ENCODE measurements around the gene TCEAL3. TPM values are rescaled to one million over a fixed set of nuclear protein-coding genes. Genes with fewer than 3 reads are reported as not detected.

TCEAL3 gene, protein sequence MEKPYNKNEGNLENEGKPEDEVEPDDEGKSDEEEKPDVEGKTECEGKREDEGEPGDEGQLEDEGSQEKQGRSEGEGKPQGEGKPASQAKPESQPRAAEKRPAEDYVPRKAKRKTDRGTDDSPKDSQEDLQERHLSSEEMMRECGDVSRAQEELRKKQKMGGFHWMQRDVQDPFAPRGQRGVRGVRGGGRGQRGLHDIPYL
- total RNA-seq (1 to 10 TPM; 5.7 to 7.7 TPM), polyA plus RNA-seq (1 to 10 TPM; 3.8 to 6.7 TPM)

DNA sequence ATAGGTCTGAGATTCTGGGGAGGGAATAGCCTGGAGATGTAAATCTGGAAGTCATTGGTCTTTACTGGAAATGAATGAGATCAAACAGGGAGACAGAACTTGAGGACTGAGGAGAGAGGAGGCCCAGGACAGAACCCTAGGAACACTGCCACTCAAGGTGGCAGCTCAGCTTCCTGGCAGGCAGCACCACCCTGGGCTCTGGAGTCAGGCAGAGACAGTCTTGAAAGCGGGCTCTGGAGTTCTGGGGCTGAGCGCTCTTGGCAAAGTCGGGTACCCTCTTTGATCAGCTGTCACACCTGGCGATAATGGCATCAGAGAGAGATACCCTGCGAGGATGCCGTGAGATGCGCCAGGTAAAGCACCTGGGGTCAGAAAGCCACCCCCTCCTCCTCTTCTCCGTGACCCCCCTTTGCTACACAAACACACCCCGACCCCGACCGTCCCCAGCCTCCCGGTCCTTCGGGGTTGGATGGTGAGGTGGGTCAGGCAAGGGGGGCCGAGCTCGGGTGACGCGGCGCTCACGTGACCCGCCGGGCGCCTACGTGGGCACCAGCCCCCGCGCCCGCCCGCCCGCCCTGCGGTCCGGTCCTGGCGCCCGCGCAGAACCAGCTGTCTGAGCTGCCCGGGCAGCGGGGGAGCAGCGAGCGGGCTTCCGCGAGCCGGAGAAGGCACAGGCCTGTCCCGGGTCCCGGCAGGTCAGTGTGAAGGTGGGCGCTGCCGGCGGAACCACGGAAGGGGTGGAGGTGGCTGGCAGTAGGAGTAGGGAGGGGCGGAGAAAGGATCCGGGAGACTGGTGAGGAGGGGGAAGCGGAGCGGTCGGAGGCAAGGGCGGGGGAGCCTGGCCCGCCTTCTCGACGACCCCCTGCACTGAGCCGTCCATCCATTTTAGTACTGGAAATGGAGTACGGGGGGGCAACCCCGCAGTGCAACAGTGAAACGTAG lies at the start of gene TCEAL3:
TCEAL3 (plus strand) TSS at position 600 of the 942 bp plus-strand sequence. CDS start 1,102 bp downstream, outside the sequence.
- no peaks in the 10 kb centered on the region for H3K36me3 ChIP-seq (ENCODE audit: insufficient read depth, low read length)
- CTCF ChIA-PET (ENCODE audit: partially characterized antibody) = no interaction called here
- H3K27me3 Mint-ChIP-seq = no peaks in the 10 kb centered on the region
- peak; percentile 37 to 53 (median 43) for DNase-seq
- peaks cover 3% of the 10 kb centered on the region for H3K4me1 ChIP-seq (ENCODE audit: insufficient read depth, low read length)
- peak within 1 kb of the TSS in 1 of 2 donors; percentile 45 for H3K4me3 ChIP-seq (ENCODE audit: low read length in 2 of 2)
- H3K9me3 ChIP-seq (ENCODE audit: control insufficient read depth in 1 of 2, low read length in 2 of 2) = no peaks in the 10 kb centered on the region
- intact Hi-C loops (cut with micrococcal nuclease) = loop anchor here (2.0 kb wide), 1 partner anchor 21 kb away; the partner anchor contains the start of gene TCEAL1
- H3K27ac ChIP-seq (ENCODE audit: low read depth, low read length) = peak within 1 kb of the TSS; percentile 60
- H3K27me3 ChIP-seq (ENCODE audit: insufficient read depth, low read length) = no peaks in the 10 kb centered on the region
- peaks cover 1 to 11% (median 5%) of the 10 kb centered on the region in 4 donors for H3K4me1 Mint-ChIP-seq
- peak within 1 kb of the TSS; percentile 79 to 88 (median 84) for H3K4me3 Mint-ChIP-seq
- POLR2A ChIA-PET (ENCODE audit: partially characterized antibody) = interaction anchor here (1.0 kb wide), 1 partner anchor 79 kb away, joined by 5 read pairs; the partner anchor contains the start of gene MORF4L2
- H3K9me3 Mint-ChIP-seq = no peaks in the 10 kb centered on the region
- peak within 1 kb of the TSS; percentile 73 to 93 (median 83) for H3K27ac Mint-ChIP-seq
- peaks cover 0 to 3% of the 10 kb centered on the region in 2 donors for H3K36me3 Mint-ChIP-seq

DNA sequence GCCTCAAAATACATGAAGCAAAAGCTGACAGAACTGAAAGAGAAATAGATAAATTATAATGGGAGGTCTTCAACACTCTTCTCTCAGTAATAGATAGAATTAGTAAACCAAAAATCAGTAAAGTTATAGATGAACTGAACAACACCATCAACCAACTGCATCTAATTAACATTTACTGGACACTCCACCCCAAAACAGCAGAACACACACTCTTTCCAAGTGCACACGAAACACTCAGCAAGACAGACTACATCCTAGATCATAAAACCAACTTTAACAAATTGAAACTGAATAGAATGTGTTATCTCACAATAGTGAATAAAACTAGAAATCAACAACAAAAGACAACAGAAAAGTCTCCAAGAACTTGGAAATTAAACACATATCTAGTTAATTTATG lies 47.5 kb upstream of the TCEAL3 start:
- POLR2A ChIA-PET (ENCODE audit: partially characterized antibody) = no interaction called here
- DNase-seq = no peak
- intact Hi-C loops (cut with micrococcal nuclease) = no loop called here

DNA sequence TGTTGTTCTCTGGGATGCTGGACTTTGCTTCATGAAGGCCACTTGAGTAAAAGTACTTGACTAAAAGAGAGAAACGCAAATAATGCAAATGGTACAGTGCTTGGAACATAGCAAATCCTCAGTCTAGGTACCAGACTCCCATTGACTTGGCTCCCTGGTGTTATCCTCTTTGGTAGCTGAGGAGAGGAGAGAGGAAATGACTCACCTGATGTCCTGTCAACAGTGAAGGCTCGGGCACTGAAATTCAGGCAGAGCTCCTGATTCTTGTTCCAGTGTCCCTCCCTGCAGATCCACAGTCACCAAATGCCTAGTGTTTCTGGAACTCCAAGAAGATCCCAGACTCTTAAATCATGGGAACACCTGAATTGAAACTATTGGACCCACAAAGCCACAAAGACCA lies 45.0 kb upstream of the TCEAL3 start:
- DNase-seq = no peak
- Histone ChIP-seq H3K4me3 (ENCODE audit: low read length in 2 of 2) (no peak overlapping the region), H3K4me1 (ENCODE audit: insufficient read depth, low read length) (no peaks in the 10 kb centered on the region), H3K27me3 (ENCODE audit: insufficient read depth, low read length) (no peaks in the 10 kb centered on the region), H3K36me3 (ENCODE audit: insufficient read depth, low read length) (no peaks in the 10 kb centered on the region), H3K9me3 (ENCODE audit: control insufficient read depth in 1 of 2, low read length in 2 of 2) (no peaks in the 10 kb centered on the region), H3K27ac (ENCODE audit: low read depth, low read length) (no peak overlapping the region)
- intact Hi-C loops (cut with micrococcal nuclease) = no loop called here
- H3K27ac Mint-ChIP-seq = no peak overlapping the region
- H3K4me1 Mint-ChIP-seq = no peaks in the 10 kb centered on the region
- H3K27me3 Mint-ChIP-seq = peaks cover 0 to 2% of the 10 kb centered on the region in 2 donors
- H3K36me3 Mint-ChIP-seq = no peaks in the 10 kb centered on the region
- POLR2A ChIA-PET (ENCODE audit: partially characterized antibody) = no interaction called here
- H3K4me3 Mint-ChIP-seq = no peak overlapping the region
- H3K9me3 Mint-ChIP-seq = no peaks in the 10 kb centered on the region
- CTCF ChIA-PET (ENCODE audit: partially characterized antibody) = no interaction called here

More for the DNA sequence above, 47.5 kb upstream of the TCEAL3 start:
- Mint-ChIP-seq H3K9me3 (no peaks in the 10 kb centered on the region), H3K4me1 (no peaks in the 10 kb centered on the region), H3K27ac (no peak overlapping the region), H3K36me3 (no peaks in the 10 kb centered on the region), H3K4me3 (no peak overlapping the region), H3K27me3 (peaks cover 2 to 4% of the 10 kb centered on the region in 2 donors)
- no peaks in the 10 kb centered on the region for H3K27me3 ChIP-seq (ENCODE audit: insufficient read depth, low read length)
- CTCF ChIA-PET (ENCODE audit: partially characterized antibody) = interaction anchor here (1.2 kb wide), 1 partner anchor 10 kb away, joined by 3 read pairs; no protein-coding TSS in a partner anchor
- no peaks in the 10 kb centered on the region for H3K9me3 ChIP-seq (ENCODE audit: control insufficient read depth in 1 of 2, low read length in 2 of 2)
- H3K4me1 ChIP-seq (ENCODE audit: insufficient read depth, low read length) = no peaks in the 10 kb centered on the region
- H3K36me3 ChIP-seq (ENCODE audit: insufficient read depth, low read length) = no peaks in the 10 kb centered on the region
- H3K27ac ChIP-seq (ENCODE audit: low read depth, low read length) = no peak overlapping the region
- H3K4me3 ChIP-seq (ENCODE audit: low read length in 2 of 2) = no peak overlapping the region

DNA sequence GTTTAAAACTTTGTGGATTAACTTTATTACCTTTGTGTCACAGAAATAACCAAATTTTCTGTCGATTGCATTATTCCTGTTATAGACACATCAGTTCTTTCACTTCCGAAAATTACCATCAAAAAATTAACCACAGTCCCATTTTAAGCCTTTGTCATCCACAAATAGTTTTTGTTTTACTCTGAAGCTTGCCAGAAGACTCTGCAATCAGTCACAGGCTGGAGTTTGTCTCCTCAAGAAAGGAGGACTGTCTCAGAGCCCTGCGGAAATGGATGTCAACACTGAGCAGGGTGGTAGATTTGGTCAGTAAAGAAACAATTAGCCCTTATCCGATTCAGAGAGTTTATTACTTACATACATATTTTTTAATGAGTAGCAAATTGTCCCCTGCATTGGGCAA lies 42.6 kb upstream of the TCEAL3 start:
- H3K27ac ChIP-seq (ENCODE audit: low read depth, low read length) = no peak overlapping the region
- H3K36me3 ChIP-seq (ENCODE audit: insufficient read depth, low read length) = no peaks in the 10 kb centered on the region
- ChIA-PET CTCF (ENCODE audit: partially characterized antibody) (no interaction called here), POLR2A (ENCODE audit: partially characterized antibody) (no interaction called here)
- H3K27ac Mint-ChIP-seq = no peak overlapping the region
- no peak overlapping the region for H3K4me3 Mint-ChIP-seq
- no peaks in the 10 kb centered on the region for H3K4me1 Mint-ChIP-seq
- H3K27me3 Mint-ChIP-seq = peaks cover 0 to 2% of the 10 kb centered on the region in 2 donors
- DNase-seq = no peak
- H3K4me3 ChIP-seq (ENCODE audit: low read length in 2 of 2) = no peak overlapping the region
- no peaks in the 10 kb centered on the region for H3K9me3 ChIP-seq (ENCODE audit: control insufficient read depth in 1 of 2, low read length in 2 of 2)
- no peaks in the 10 kb centered on the region for H3K36me3 Mint-ChIP-seq
- no peaks in the 10 kb centered on the region for H3K4me1 ChIP-seq (ENCODE audit: insufficient read depth, low read length)
- H3K9me3 Mint-ChIP-seq = no peaks in the 10 kb centered on the region
- no peaks in the 10 kb centered on the region for H3K27me3 ChIP-seq (ENCODE audit: insufficient read depth, low read length)
- intact Hi-C loops (cut with micrococcal nuclease) = no loop called here

DNA sequence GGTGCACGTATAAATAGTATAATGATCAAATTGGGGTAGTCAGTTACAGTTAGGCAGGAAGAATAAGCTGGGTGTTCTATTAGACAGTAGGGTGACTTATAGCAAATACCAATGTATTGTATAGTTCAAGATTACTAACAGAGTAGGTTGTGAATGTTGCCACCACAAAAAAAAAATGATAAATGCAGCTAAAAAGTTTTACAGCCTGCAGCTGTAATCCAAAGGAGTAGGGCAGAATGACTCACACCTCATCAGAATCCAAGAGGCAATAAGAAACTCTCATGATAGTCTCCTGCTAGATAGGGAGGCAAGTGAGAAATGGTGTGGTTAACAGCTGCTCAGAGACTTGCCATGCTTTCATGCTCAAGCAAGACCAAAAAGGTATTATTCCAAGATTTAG lies 42.0 kb upstream of the TCEAL3 start:
- Histone ChIP-seq H3K27ac (ENCODE audit: low read depth, low read length) (no peak overlapping the region), H3K9me3 (ENCODE audit: control insufficient read depth in 1 of 2, low read length in 2 of 2) (no peaks in the 10 kb centered on the region), H3K36me3 (ENCODE audit: insufficient read depth, low read length) (no peaks in the 10 kb centered on the region), H3K4me1 (ENCODE audit: insufficient read depth, low read length) (no peaks in the 10 kb centered on the region), H3K27me3 (ENCODE audit: insufficient read depth, low read length) (no peaks in the 10 kb centered on the region), H3K4me3 (ENCODE audit: low read length in 2 of 2) (no peak overlapping the region)
- Mint-ChIP-seq H3K27me3 (peaks cover 0 to 2% of the 10 kb centered on the region in 2 donors), H3K36me3 (no peaks in the 10 kb centered on the region), H3K4me1 (no peaks in the 10 kb centered on the region), H3K9me3 (no peaks in the 10 kb centered on the region), H3K27ac (no peak overlapping the region), H3K4me3 (no peak overlapping the region)
- no peak for DNase-seq
- intact Hi-C loops (cut with micrococcal nuclease) = no loop called here
- POLR2A ChIA-PET (ENCODE audit: partially characterized antibody) = no interaction called here
- CTCF ChIA-PET (ENCODE audit: partially characterized antibody) = no interaction called here

DNA sequence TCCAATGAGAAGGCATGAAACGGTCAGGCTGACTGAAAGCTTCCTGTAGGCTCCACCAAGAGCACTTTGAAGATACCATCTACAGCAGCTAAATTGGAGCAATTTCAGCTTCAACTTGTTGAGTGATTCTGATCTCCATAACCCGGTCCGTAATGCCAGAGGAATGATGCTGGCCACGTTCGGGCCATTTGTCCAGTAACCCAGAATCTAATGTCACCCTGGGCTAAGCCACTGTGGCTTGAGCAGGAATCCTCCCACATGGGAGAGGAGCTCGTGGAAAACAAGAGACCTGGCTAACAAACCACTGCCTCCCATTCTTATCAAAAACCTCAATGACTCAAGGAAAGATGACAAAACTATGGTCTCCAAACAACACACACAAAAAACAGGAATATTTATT lies 36.6 kb upstream of the TCEAL3 start:
- H3K27me3 ChIP-seq (ENCODE audit: insufficient read depth, low read length) = no peaks in the 10 kb centered on the region
- no peak overlapping the region for H3K27ac ChIP-seq (ENCODE audit: low read depth, low read length)
- no peak overlapping the region for H3K4me3 ChIP-seq (ENCODE audit: low read length in 2 of 2)
- no peaks in the 10 kb centered on the region for H3K9me3 Mint-ChIP-seq
- no peaks in the 10 kb centered on the region for H3K9me3 ChIP-seq (ENCODE audit: control insufficient read depth in 1 of 2, low read length in 2 of 2)
- no peak for DNase-seq
- H3K36me3 ChIP-seq (ENCODE audit: insufficient read depth, low read length) = no peaks in the 10 kb centered on the region
- H3K4me1 ChIP-seq (ENCODE audit: insufficient read depth, low read length) = no peaks in the 10 kb centered on the region
- H3K4me1 Mint-ChIP-seq = no peaks in the 10 kb centered on the region
- ChIA-PET POLR2A (ENCODE audit: partially characterized antibody) (no interaction called here), CTCF (ENCODE audit: partially characterized antibody) (no interaction called here)
- no peak overlapping the region for H3K4me3 Mint-ChIP-seq
- intact Hi-C loops (cut with micrococcal nuclease) = no loop called here
- no peak overlapping the region for H3K27ac Mint-ChIP-seq
- no peaks in the 10 kb centered on the region for H3K36me3 Mint-ChIP-seq
- no peaks in the 10 kb centered on the region for H3K27me3 Mint-ChIP-seq

DNA sequence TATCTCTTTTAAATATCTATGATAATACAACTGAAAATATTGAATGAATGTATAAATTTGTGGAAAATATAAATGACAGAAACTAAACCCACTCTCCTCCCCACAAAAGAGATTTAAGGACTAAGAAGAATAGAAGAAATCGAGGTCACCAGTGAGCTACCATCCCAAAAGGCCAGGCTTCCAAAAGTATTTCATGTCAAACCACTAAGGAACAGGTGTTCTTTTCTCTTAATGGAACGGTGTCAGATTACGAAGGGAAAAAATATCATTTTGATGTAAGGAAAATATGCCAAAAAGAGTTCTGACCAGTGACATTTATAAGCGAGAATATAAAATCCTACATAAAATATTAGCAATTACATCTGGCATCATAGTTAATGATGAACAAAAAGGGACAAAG lies 36.0 kb upstream of the TCEAL3 start:
- no peaks in the 10 kb centered on the region for H3K36me3 ChIP-seq (ENCODE audit: insufficient read depth, low read length)
- Mint-ChIP-seq H3K9me3 (no peaks in the 10 kb centered on the region), H3K36me3 (no peaks in the 10 kb centered on the region), H3K4me3 (no peak overlapping the region), H3K27me3 (no peaks in the 10 kb centered on the region), H3K4me1 (no peaks in the 10 kb centered on the region), H3K27ac (no peak overlapping the region)
- no peaks in the 10 kb centered on the region for H3K9me3 ChIP-seq (ENCODE audit: control insufficient read depth in 1 of 2, low read length in 2 of 2)
- no peak overlapping the region for H3K27ac ChIP-seq (ENCODE audit: low read depth, low read length)
- no peak overlapping the region for H3K4me3 ChIP-seq (ENCODE audit: low read length in 2 of 2)
- ChIA-PET POLR2A (ENCODE audit: partially characterized antibody) (no interaction called here), CTCF (ENCODE audit: partially characterized antibody) (no interaction called here)
- no peak for DNase-seq
- H3K27me3 ChIP-seq (ENCODE audit: insufficient read depth, low read length) = no peaks in the 10 kb centered on the region
- intact Hi-C loops (cut with micrococcal nuclease) = no loop called here
- H3K4me1 ChIP-seq (ENCODE audit: insufficient read depth, low read length) = no peaks in the 10 kb centered on the region
